HCT116 (cell line): ENCODE results near the gene ACSBG1. TPM values are rescaled to one million over a fixed set of nuclear protein-coding genes. Genes with fewer than 3 reads are reported as not detected.

Experiments
- ATAC-seq: fragments of 200-7000 bp; cut with Tn5 transposase; 2 replicates; pipeline ENCODE4 v1.9.1; 2020; ENCODE audit warnings: mild to moderate bottlenecking, moderate library complexity
- BruUV-seq: library from RNA; stranded (reverse); fragments of 400-500 nt; replicated peaks from 2 replicates; lab custom pipeline; 2021; lab: Mats Ljungman, UMichigan
- CTCF ChIA-PET: fragments of 300-600 bp; sonication (Branson Sonifier 250); formaldehyde crosslinking; loops from one replicate; lab custom pipeline; 2021; ENCODE audit warnings: antibody characterized with exemption; lab: Charles Lee
- POLR2A ChIA-PET: fragments of 300-600, 350-600 bp; sonication (Branson Sonifier 250); formaldehyde crosslinking; loops from one replicate; lab custom pipeline; 2021; ENCODE audit warnings: antibody characterized with exemption; lab: Charles Lee
- RAD21 ChIA-PET, 2 experiments: fragments of 300-600 bp; sonication (Branson Sonifier 250); formaldehyde crosslinking; loops; one replicate each; lab custom pipeline; 2023; ENCODE audit warnings: low total read pairs in 2 of 2; ENCODE audit not compliant: uncharacterized antibody in 2 of 2, unreplicated experiment in 2 of 2, low non-redundant PET in 1 of 2; lab: Charles Lee
- DNase-seq: peaks from one replicate; pipeline ENCODE4 v3.0.0-alpha.2; 2010; ENCODE audit warnings: low read depth, low spot score
- H2AFZ ChIP-seq: fragments of 200-600 bp; shearing (Covaris generic), sonication (generic); 2 replicates; pipeline ENCODE4 v1.6.1; 2017; ENCODE audit warnings: low read depth, mixed run types, mixed read lengths, antibody characterized with exemption, low read length; ENCODE audit not compliant: poor library complexity, severe bottlenecking
- H3K27ac ChIP-seq: 2 replicates; pipeline ENCODE4 v1.5.1; 2012; ENCODE audit warnings: low read depth, low read length
- H3K27me3 ChIP-seq: fragments of 200-600 bp; sonication (generic); 2 replicates; pipeline ENCODE4 v1.6.1; 2016; ENCODE audit warnings: mixed run types, low read length, mixed read lengths; ENCODE audit not compliant: insufficient read depth
- H3K36me3 ChIP-seq, 2 experiments: fragments of 200-500 bp in 1 of 2; fragments of 200-600 bp in 1 of 2; sonication (Bioruptor generic) in 1 of 2; sonication (generic) in 1 of 2; 2 replicates each; pipeline versions ENCODE4 v1.5.1 to v1.6.1; 2014 to 2016; ENCODE audit warnings: low read length in 2 of 2, inconsistent platforms in 1 of 2, mixed read lengths in 1 of 2, mixed run types in 1 of 2; ENCODE audit not compliant: insufficient read depth in 2 of 2, control insufficient read depth in 1 of 2
- H3K4me1 ChIP-seq, 2 experiments: fragments of 200-600 bp in 1 of 2; sonication (generic) in 1 of 2; 2 replicates each; pipeline versions ENCODE4 v1.5.1 to v1.6.1; 2012 to 2017; ENCODE audit warnings: low read length in 2 of 2, inconsistent platforms in 1 of 2, mild to moderate bottlenecking in 1 of 2, mixed read lengths in 1 of 2, mixed run types in 1 of 2, moderate library complexity in 1 of 2; ENCODE audit not compliant: insufficient read depth in 2 of 2, control insufficient read depth in 1 of 2
- H3K4me2 ChIP-seq: fragments of 200-600 bp; sonication (generic); 2 replicates; pipeline ENCODE4 v1.6.1; 2017; ENCODE audit warnings: mixed run types, low read length, mixed read lengths
- H3K4me3 ChIP-seq, 2 experiments: fragments of 200-600 bp in 1 of 2; sonication (generic) in 1 of 2; replicated peaks in 1 of 2; 2 replicates each; pipeline ENCODE4 v1.5.1; 2011 to 2016; ENCODE audit warnings: low read length in 2 of 2, control low read depth in 1 of 2, low read depth in 1 of 2, mild to moderate bottlenecking in 1 of 2, mixed read lengths in 1 of 2, mixed run types in 1 of 2
- H3K79me2 ChIP-seq: fragments of 200-600 bp; sonication (generic); 2 replicates; pipeline ENCODE4 v1.6.1; 2017; ENCODE audit warnings: mild to moderate bottlenecking, mixed run types, low read length, moderate library complexity, mixed read lengths; ENCODE audit not compliant: insufficient read depth
- H3K9ac ChIP-seq: fragments of 200-600 bp; sonication (generic); 2 replicates; pipeline ENCODE4 v1.6.1; 2016; ENCODE audit warnings: low read length, mixed read lengths
- H3K9me2 ChIP-seq: fragments of 200-600 bp; sonication (generic), shearing (Covaris generic); 2 replicates; pipeline ENCODE4 v1.6.1; 2017; ENCODE audit warnings: mixed run types, mild to moderate bottlenecking, moderate library complexity; ENCODE audit not compliant: insufficient read depth
- H3K9me3 ChIP-seq, 2 experiments: fragments of 200-500 bp in 1 of 2; fragments of 200-600 bp in 1 of 2; sonication (Bioruptor generic) in 1 of 2; sonication (generic) in 1 of 2; 2 replicates each; pipeline ENCODE4 v1.6.1; 2014 to 2017; ENCODE audit warnings: low read length in 2 of 2, mixed read lengths in 2 of 2, inconsistent platforms in 1 of 2, low read depth in 1 of 2, mild to moderate bottlenecking in 1 of 2, mixed run types in 1 of 2, moderate library complexity in 1 of 2; ENCODE audit not compliant: control insufficient read depth in 1 of 2, insufficient read depth in 1 of 2
- H4K20me1 ChIP-seq: fragments of 200-600 bp; sonication (generic), shearing (Covaris generic); 2 replicates; pipeline ENCODE4 v1.6.1; 2017; ENCODE audit warnings: mixed run types, mild to moderate bottlenecking, moderate library complexity; ENCODE audit not compliant: insufficient read depth
- CBX3 ChIP-seq: IDR thresholded peaks from 2 replicates; pipeline ENCODE4 v1.6.1; 2012; ENCODE audit warnings: low read depth
- CEBPB ChIP-seq: IDR thresholded peaks from 2 replicates; pipeline ENCODE4 v1.6.1; 2012; ENCODE audit warnings: low read depth
- EGR1 ChIP-seq: IDR thresholded peaks from 2 replicates; pipeline ENCODE4 v1.6.1; 2012; ENCODE audit warnings: low read depth
- ELF1 ChIP-seq: IDR thresholded peaks from 2 replicates; pipeline ENCODE4 v1.6.1; 2012; ENCODE audit warnings: low read depth, borderline replicate concordance
- EZH2 ChIP-seq: fragments of 200-600 bp; sonication (generic); IDR thresholded peaks from 2 replicates; pipeline ENCODE4 v1.6.1; 2017; ENCODE audit warnings: antibody characterized with exemption, mixed run types
- EZH2phosphoT487 ChIP-seq: fragments of 200-600 bp; IDR thresholded peaks from 2 replicates; pipeline ENCODE4 v1.6.1; 2018; ENCODE audit warnings: antibody characterized with exemption, borderline replicate concordance
- FOSL1 ChIP-seq: IDR thresholded peaks from 2 replicates; pipeline ENCODE4 v1.6.1; 2012; ENCODE audit warnings: low read depth
- JUND ChIP-seq: IDR thresholded peaks from 2 replicates; pipeline ENCODE4 v1.6.1; 2012
- POLR2AphosphoS5 ChIP-seq: IDR thresholded peaks from 2 replicates; pipeline ENCODE4 v1.6.1; 2011; ENCODE audit warnings: mild to moderate bottlenecking, low read depth, low read length, moderate library complexity
- RAD21 ChIP-seq: IDR thresholded peaks from 2 replicates; pipeline ENCODE4 v1.6.1; 2012; ENCODE audit warnings: low read depth, mild to moderate bottlenecking
- SIN3A ChIP-seq: IDR thresholded peaks from 2 replicates; pipeline ENCODE4 v1.6.1; 2012; ENCODE audit warnings: low read depth
- SP1 ChIP-seq: IDR thresholded peaks from 2 replicates; pipeline ENCODE4 v1.6.1; 2012; ENCODE audit warnings: low read depth
- SRF ChIP-seq: IDR thresholded peaks from 2 replicates; pipeline ENCODE4 v1.6.1; 2012; ENCODE audit warnings: low read depth
- TCF7L2 ChIP-seq: IDR thresholded peaks from 2 replicates; pipeline ENCODE4 v1.7.0; 2011; ENCODE audit warnings: borderline replicate concordance, inconsistent platforms; ENCODE audit not compliant: insufficient read depth, insufficient read length; ENCODE audit errors: extremely low read depth
- YY1 ChIP-seq: IDR thresholded peaks from 2 replicates; pipeline ENCODE4 v1.6.1; 2011; ENCODE audit warnings: low read length, low read depth, moderate library complexity, mild to moderate bottlenecking; ENCODE audit not compliant: insufficient replicate concordance; ENCODE audit errors: extremely low read depth
- intact Hi-C: fragments of 100-400 bp; cut with micrococcal nuclease; formaldehyde crosslinking; loops from 2 replicates; pipeline ENCODE4 v1.10.0; 2022
- total RNA-seq: library from RNA; stranded (reverse); gene quantifications from one replicate; pipeline ENCODE4 v1.2.1, GENCODE V29; 2021; ENCODE audit not compliant: unreplicated experiment
- TF ChIP-seq, protein P1 (sequence below): IDR thresholded peaks from 2 replicates; pipeline ENCODE4 v1.6.1; 2011; ENCODE audit warnings: mild to moderate bottlenecking, low read length, moderate library complexity; ENCODE audit not compliant: insufficient replicate concordance; ENCODE audit errors: extremely low read depth
- TF ChIP-seq, protein P2 (sequence below): IDR thresholded peaks from 2 replicates; pipeline ENCODE4 v1.6.1; 2012; ENCODE audit warnings: low read depth
- TF ChIP-seq, protein P3 (sequence below): IDR thresholded peaks from 2 replicates; pipeline ENCODE4 v1.6.1; 2012
- TF ChIP-seq, protein P4 (sequence below): IDR thresholded peaks from 2 replicates; pipeline ENCODE4 v1.6.1; 2012
- TF ChIP-seq, protein P5 (sequence below), 3 experiments: fragments of 200-600 bp in 1 of 3; sonication (generic) in 1 of 3; IDR thresholded peaks in 2 of 3; conservative IDR thresholded peaks in 1 of 3; 2 replicates each; pipeline ENCODE4 v1.5.1; 2012 to 2017; ENCODE audit warnings: low read depth in 2 of 3, low read length in 2 of 3, antibody characterized with exemption in 1 of 3, borderline replicate concordance in 1 of 3, control low read depth in 1 of 3, mild to moderate bottlenecking in 1 of 3, mixed read lengths in 1 of 3, mixed run types in 1 of 3, moderate library complexity in 1 of 3; ENCODE audit not compliant: insufficient read depth in 1 of 3

Gene ACSBG1
- total RNA-seq, 1 experiment from 2014 or later: 0.71 TPM

DNA sequence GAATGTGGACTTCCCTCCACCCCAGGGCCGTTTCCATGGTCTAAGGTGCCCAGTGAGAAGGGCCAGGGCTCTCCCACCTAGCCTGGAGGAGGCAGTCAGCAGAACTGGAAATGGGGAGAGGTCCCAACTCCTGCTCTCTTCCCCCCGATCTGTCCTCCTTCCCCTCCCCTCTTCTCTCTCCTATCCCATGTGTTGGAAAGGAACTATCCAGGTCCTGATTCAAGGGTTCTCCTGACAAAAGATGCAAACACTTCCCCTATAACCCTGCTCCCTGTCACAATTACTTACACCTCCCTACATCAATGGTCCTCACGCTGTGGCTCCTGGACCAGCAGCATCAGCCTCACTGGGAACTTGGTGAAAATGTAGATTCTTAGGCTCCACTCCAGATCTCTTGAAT is 109.1 kb downstream of the ACSBG1 start:
- no peaks in the 10 kb centered on the region for H3K36me3 ChIP-seq
- H3K27ac ChIP-seq: no peak overlapping the region
- H2AFZ ChIP-seq: no peak overlapping the region
- H3K79me2 ChIP-seq: no peaks in the 10 kb centered on the region
- intact Hi-C loops: no loop called here
- H4K20me1 ChIP-seq: no peaks in the 10 kb centered on the region
- BruUV-seq: no TSS peak
- no peaks in the 10 kb centered on the region for H3K9me3 ChIP-seq
- H3K4me3 ChIP-seq: no peak overlapping the region
- ChIA-PET CTCF (no interaction called here), RAD21 (no interaction called here), POLR2A (no interaction called here)
- H3K27me3 ChIP-seq: no peaks in the 10 kb centered on the region
- TF ChIP-seq, protein P1, sequence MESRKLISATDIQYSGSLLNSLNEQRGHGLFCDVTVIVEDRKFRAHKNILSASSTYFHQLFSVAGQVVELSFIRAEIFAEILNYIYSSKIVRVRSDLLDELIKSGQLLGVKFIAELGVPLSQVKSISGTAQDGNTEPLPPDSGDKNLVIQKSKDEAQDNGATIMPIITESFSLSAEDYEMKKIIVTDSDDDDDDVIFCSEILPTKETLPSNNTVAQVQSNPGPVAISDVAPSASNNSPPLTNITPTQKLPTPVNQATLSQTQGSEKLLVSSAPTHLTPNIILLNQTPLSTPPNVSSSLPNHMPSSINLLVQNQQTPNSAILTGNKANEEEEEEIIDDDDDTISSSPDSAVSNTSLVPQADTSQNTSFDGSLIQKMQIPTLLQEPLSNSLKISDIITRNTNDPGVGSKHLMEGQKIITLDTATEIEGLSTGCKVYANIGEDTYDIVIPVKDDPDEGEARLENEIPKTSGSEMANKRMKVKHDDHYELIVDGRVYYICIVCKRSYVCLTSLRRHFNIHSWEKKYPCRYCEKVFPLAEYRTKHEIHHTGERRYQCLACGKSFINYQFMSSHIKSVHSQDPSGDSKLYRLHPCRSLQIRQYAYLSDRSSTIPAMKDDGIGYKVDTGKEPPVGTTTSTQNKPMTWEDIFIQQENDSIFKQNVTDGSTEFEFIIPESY: no peak
- TF ChIP-seq EZH2 (no peak), TCF7L2 (no peak), CBX3 (no peak), EZH2phosphoT487 (no peak), EGR1 (no peak), SP1 (no peak), POLR2AphosphoS5 (no peak), SRF (no peak), JUND (no peak), ELF1 (no peak), YY1 (no peak), CEBPB (no peak), SIN3A (no peak), FOSL1 (no peak), RAD21 (no peak)
- TF ChIP-seq, protein P2, sequence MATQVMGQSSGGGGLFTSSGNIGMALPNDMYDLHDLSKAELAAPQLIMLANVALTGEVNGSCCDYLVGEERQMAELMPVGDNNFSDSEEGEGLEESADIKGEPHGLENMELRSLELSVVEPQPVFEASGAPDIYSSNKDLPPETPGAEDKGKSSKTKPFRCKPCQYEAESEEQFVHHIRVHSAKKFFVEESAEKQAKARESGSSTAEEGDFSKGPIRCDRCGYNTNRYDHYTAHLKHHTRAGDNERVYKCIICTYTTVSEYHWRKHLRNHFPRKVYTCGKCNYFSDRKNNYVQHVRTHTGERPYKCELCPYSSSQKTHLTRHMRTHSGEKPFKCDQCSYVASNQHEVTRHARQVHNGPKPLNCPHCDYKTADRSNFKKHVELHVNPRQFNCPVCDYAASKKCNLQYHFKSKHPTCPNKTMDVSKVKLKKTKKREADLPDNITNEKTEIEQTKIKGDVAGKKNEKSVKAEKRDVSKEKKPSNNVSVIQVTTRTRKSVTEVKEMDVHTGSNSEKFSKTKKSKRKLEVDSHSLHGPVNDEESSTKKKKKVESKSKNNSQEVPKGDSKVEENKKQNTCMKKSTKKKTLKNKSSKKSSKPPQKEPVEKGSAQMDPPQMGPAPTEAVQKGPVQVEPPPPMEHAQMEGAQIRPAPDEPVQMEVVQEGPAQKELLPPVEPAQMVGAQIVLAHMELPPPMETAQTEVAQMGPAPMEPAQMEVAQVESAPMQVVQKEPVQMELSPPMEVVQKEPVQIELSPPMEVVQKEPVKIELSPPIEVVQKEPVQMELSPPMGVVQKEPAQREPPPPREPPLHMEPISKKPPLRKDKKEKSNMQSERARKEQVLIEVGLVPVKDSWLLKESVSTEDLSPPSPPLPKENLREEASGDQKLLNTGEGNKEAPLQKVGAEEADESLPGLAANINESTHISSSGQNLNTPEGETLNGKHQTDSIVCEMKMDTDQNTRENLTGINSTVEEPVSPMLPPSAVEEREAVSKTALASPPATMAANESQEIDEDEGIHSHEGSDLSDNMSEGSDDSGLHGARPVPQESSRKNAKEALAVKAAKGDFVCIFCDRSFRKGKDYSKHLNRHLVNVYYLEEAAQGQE: no peak
- TF ChIP-seq, protein P3, sequence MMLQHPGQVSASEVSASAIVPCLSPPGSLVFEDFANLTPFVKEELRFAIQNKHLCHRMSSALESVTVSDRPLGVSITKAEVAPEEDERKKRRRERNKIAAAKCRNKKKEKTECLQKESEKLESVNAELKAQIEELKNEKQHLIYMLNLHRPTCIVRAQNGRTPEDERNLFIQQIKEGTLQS: no peak
- TF ChIP-seq, protein P4, sequence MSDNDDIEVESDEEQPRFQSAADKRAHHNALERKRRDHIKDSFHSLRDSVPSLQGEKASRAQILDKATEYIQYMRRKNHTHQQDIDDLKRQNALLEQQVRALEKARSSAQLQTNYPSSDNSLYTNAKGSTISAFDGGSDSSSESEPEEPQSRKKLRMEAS: no peak
- TF ChIP-seq, protein P5, sequence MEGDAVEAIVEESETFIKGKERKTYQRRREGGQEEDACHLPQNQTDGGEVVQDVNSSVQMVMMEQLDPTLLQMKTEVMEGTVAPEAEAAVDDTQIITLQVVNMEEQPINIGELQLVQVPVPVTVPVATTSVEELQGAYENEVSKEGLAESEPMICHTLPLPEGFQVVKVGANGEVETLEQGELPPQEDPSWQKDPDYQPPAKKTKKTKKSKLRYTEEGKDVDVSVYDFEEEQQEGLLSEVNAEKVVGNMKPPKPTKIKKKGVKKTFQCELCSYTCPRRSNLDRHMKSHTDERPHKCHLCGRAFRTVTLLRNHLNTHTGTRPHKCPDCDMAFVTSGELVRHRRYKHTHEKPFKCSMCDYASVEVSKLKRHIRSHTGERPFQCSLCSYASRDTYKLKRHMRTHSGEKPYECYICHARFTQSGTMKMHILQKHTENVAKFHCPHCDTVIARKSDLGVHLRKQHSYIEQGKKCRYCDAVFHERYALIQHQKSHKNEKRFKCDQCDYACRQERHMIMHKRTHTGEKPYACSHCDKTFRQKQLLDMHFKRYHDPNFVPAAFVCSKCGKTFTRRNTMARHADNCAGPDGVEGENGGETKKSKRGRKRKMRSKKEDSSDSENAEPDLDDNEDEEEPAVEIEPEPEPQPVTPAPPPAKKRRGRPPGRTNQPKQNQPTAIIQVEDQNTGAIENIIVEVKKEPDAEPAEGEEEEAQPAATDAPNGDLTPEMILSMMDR (IDR thresholded peaks at IDR 0.05 in 2 of 3, conservative IDR thresholded peaks at IDR 0.05 in 1 of 3; ENCODE audit: borderline replicate concordance in 1 of 3, insufficient read depth in 1 of 3, low read depth in 2 of 3, low read length in 2 of 3): no peak
- no peak overlapping the region for H3K4me2 ChIP-seq
- no peak overlapping the region for H3K9ac ChIP-seq
- peaks cover 9 to 17% of the 10 kb centered on the region in 2 experiments; a peak in 3 of 4 replicates for H3K4me1 ChIP-seq
- ATAC-seq: no peak
- no peaks in the 10 kb centered on the region for H3K9me2 ChIP-seq
- DNase-seq: no peak
